LNCaP clone FGC (cell line): ENCODE results near the gene NFS1.

Source experiments
- DNase-seq: peaks from one replicate; pipeline ENCODE4 v3.0.0-alpha.2; 2011; ENCODE audit warnings: low read depth
- H3K4me3 ChIP-seq: 2 replicates; pipeline ENCODE4 v1.5.1; 2011; ENCODE audit warnings: mild to moderate bottlenecking, low read depth, low read length, control low read depth
- TF ChIP-seq, protein P1 (sequence below): IDR thresholded peaks from 2 replicates; pipeline ENCODE4 v1.5.1; 2012; ENCODE audit warnings: mild to moderate bottlenecking; ENCODE audit not compliant: control insufficient read depth, insufficient read depth; ENCODE audit errors: extremely low read depth

Gene NFS1

DNA sequence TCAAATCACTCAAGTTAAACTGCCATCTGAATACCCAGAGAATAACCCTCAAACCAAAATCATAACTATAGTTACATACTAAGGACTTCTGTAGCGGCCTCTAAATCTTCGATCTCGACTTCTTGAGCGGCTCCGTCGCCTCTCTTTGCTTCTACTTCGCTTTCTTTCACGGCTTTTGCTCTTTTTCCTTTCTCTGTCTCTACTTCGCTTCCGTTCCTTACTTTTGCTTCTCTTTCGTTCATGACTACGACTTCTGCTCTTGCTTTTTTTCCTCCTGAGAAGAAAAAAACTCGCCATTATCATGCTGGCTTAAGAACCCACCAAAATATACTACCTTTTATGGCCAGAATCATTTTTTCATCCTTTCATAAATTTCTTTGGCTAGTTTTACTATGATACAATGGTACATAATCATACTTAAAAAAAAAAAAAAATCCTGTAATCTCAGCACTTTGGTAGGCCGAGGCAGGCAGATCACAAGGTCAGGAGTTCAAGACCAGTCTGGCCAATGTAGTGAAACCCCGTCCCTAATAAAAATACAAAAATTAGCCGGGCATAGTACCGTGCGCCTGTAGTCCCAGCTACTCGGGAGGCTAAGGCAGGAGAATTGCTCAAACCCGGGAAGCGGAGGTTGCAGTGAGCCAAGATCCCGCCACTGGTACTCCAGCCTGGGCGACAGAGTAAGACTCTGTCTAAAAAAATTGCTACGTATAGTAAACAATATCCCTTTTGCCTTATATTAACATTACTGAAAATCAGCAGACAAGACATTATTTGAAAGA is 32.9 kb upstream of the NFS1 start:
- TF ChIP-seq, protein P1, sequence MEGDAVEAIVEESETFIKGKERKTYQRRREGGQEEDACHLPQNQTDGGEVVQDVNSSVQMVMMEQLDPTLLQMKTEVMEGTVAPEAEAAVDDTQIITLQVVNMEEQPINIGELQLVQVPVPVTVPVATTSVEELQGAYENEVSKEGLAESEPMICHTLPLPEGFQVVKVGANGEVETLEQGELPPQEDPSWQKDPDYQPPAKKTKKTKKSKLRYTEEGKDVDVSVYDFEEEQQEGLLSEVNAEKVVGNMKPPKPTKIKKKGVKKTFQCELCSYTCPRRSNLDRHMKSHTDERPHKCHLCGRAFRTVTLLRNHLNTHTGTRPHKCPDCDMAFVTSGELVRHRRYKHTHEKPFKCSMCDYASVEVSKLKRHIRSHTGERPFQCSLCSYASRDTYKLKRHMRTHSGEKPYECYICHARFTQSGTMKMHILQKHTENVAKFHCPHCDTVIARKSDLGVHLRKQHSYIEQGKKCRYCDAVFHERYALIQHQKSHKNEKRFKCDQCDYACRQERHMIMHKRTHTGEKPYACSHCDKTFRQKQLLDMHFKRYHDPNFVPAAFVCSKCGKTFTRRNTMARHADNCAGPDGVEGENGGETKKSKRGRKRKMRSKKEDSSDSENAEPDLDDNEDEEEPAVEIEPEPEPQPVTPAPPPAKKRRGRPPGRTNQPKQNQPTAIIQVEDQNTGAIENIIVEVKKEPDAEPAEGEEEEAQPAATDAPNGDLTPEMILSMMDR: no peak
- no peak for DNase-seq
- H3K4me3 ChIP-seq: no peak overlapping the region

DNA sequence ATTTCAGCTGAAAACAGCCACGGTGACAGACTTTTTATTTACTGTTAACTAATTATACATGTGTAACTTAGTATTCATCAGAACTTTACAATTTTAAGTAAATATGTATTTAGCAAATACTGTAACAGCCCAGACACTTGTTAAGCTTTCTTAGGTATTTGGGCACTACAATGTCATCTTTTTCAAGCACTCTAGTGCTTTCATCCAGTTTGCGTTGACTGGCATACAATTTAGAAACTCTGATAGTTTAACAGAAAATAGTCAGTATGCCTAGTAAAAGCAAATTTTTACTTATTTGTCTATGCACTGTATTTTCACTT is 32.3 kb upstream of the NFS1 start:
- H3K4me3 ChIP-seq: no peak overlapping the region
- DNase-seq: no peak
- TF ChIP-seq, protein P1: no peak

DNA sequence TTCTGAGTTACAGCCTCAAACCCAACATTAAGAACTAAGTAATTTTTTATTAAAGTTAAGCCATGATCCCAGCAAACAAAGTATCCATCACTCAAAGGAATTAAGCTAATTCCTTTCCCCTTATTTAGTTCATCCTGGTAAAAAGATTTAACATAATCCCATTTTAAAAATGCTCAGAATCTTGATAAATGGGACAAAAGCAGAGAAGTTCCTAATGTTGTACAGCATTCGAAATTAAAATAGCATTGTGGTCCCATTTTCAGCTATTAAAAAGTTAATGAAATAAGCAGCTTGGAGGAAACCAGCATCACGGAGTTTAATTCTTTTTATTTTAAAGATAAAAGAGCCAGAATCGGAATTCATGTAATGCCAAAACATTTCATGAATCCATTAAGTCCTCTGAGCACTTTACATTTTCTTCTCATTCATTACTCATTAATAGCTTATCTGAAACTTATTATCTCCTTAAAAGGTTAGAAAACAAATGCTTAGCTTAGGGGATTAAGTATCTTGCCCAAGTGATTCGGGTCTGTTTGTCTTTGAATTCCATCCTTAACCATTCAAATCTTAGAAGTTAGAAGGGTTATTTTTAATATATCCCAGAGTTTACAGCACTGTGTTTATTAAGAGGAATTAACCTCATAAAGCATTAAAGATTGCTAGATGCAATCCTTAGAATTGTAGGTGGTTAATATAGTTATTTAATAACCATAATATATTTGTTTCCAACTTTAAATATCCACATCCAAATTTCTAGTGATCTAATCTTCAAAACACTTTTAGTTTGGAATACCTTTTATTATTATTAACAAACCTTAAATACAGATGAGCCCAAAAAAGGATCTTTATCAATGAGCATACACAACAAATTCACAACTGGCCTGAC is 31.7 kb upstream of the NFS1 start:
- H3K4me3 ChIP-seq: no peak overlapping the region
- no peak for DNase-seq
- TF ChIP-seq, protein P1: no peak

DNA sequence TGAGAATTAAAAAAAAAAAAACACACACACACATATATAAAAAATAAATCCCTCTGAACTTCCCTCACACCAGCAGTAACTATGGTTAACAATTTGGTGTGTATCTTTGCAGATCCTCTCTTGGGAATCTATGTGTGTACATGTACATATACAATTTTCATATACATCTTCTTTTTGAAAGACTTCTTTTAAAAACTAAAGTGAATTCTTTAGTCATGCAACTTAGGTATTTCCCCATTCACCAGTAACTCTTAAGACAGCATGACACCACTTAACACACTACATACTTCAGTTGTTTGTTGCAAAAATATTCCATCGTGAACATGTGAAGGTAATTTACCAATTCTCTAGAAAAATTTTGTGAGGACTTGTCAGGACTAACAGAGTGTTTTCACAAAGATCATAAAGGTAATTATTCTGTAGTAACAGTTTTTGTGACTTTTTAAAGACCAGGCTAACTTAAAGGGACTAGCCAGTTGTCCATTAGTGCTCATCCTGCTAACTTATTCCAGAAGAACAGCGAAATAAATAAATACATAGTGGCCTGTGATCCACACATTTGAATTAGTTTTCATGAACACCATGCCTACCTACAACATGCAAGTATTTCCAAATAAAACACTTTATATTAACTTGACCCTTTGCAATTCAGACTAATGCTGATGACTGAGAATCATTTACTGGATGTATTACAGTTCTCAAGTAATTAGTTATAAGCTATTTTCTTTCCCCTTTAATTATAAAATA is 30.9 kb upstream of the NFS1 start:
- no peak for DNase-seq
- no peak overlapping the region for H3K4me3 ChIP-seq
- TF ChIP-seq, protein P1: no peak

DNA sequence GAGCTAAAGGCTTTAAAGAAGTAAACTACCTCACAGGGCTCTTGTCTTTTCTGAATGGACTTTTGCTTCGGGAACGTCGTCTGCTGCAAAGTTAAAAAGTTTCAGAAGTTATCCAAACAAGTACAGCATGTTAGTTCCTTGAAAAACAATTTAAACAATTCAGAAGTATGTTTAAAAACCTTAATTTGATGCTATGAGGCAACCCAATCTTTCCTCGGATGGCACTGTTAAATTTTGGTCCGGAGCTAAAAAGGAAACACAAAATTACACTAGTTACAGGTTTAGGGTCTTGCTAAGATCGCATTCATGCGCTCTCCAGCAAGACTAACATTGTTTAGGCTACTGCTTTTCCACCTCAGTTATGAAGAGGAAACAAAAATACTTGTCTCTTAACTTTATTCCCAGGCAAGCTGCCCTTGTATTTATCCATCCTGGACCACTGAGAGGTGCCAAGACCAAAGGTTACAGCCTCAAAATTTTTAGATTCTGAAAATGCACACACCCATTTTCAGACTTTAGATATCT is 30.2 kb upstream of the NFS1 start:
- TF ChIP-seq, protein P1: no peak
- no peak for DNase-seq
- no peak overlapping the region for H3K4me3 ChIP-seq

DNA sequence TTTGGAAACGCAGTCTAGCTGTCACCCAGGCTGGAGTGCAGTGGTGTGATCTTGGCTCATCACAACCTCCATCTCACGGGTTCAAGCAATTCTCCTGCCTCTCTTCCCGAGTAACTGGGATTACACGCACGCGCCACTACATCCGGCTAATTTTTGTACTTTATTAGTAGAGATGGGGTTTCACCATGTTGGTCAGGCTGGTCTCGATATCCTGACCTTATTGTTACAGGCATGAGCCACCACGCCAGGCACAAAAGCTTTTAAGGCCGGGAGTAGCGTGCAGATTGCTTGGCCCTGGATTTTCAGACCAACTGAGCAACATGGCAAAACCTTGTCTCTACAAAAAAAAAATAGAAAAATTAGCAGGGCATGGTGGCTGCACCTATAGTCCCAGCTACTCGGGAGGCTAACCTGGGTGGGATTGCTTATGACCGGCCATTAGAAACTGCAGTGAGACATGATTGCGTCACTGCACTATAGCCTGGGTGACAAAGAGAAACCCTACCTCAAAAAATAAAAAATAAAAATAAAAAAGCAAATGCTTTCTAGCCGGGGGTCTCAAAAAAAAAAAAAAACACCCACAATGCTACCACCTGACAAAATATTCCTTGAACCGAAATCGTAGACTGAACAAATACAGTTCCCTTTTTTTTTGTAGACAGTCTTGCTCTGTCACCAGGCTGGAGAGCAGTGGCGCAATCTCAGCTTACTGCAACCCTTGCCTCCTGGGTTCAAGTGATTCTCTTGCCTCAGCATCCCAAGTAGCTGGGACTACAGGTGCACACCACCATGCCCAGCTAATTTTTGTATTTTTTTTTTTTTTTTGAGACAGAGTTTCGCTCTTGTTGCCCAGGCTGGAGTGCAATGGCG is 27.9 kb upstream of the NFS1 start:
- H3K4me3 ChIP-seq: no peak overlapping the region
- TF ChIP-seq, protein P1: no peak
- no peak for DNase-seq
